H1 (cell line): ENCODE measurements around the gene IFT25. TPM values are rescaled to one million over a fixed set of nuclear protein-coding genes. Genes with fewer than 3 reads are reported as not detected.

ENCODE experiments used
- CTCF ChIA-PET: fragments of 300-600 bp; sonication (Branson Sonifier 250); formaldehyde crosslinking; loops from one replicate; lab custom pipeline; 2021; ENCODE audit not compliant: partially characterized antibody; lab: Charles Lee
- POLR2A ChIA-PET: fragments of 300-600 bp; sonication (Branson Sonifier 250); formaldehyde crosslinking; loops from one replicate; lab custom pipeline; 2021; ENCODE audit warnings: inconsistent platforms; ENCODE audit not compliant: partially characterized antibody; lab: Charles Lee
- DNase-seq, 2 experiments: peaks; one replicate each; pipeline versions ENCODE4 v3.0.0 to v3.0.0-alpha.2; 2010 to 2022; ENCODE audit warnings: low spot score in 2 of 2, low read depth in 1 of 2, mixed read lengths in 1 of 2
- FAIRE-seq: peaks from 2 replicates; lab custom pipeline; 2011; peaks lifted over from hg19 to GRCh38; lab: Jason Lieb, UNC
- H2AFZ ChIP-seq: 2 replicates; pipeline ENCODE4 v1.8.1; 2012; ENCODE audit warnings: low read length, inconsistent platforms
- H2AK5ac ChIP-seq: 2 replicates; pipeline ENCODE4 v1.6.1; 2013; ENCODE audit warnings: low read depth, low read length
- H2BK120ac ChIP-seq: replicated peaks from 2 replicates; pipeline ENCODE3; 2013; ENCODE audit warnings: low read depth, low read length, inconsistent platforms
- H2BK12ac ChIP-seq: 2 replicates; pipeline ENCODE4 v1.6.1; 2013; ENCODE audit warnings: low read depth, low read length
- H2BK15ac ChIP-seq: 2 replicates; pipeline ENCODE4 v1.6.1; 2013; ENCODE audit warnings: low read length
- H2BK20ac ChIP-seq: 2 replicates; pipeline ENCODE4 v1.6.1; 2013; ENCODE audit warnings: low read length
- H2BK5ac ChIP-seq: 2 replicates; pipeline ENCODE4 v1.6.1; 2013; ENCODE audit warnings: low read depth, low read length
- H3K14ac ChIP-seq: 2 replicates; pipeline ENCODE4 v1.6.1; 2013; ENCODE audit warnings: inconsistent platforms; ENCODE audit not compliant: insufficient read length
- H3K18ac ChIP-seq: 2 replicates; pipeline ENCODE4 v1.6.1; 2013; ENCODE audit warnings: low read length; ENCODE audit errors: extremely low read depth
- H3K23ac ChIP-seq: 2 replicates; pipeline ENCODE4 v1.6.1; 2013; ENCODE audit warnings: inconsistent platforms; ENCODE audit not compliant: insufficient read length
- H3K23me2 ChIP-seq: 2 replicates; pipeline ENCODE4 v1.6.1; 2013; ENCODE audit warnings: low read depth, low read length
- H3K27ac ChIP-seq: 2 replicates; pipeline ENCODE4 v1.6.1; 2011; ENCODE audit warnings: low read depth, low read length, inconsistent platforms
- H3K27me3 ChIP-seq, 4 experiments: replicated peaks in 1 of 4; 1 replicate in 1 of 4; 2 replicates in 3 of 4; pipeline versions ENCODE4 v1.6.1 to v1.8.1; 2011 to 2013; ENCODE audit warnings: low read length in 3 of 4, mild to moderate bottlenecking in 3 of 4, inconsistent platforms in 2 of 4, mixed read lengths in 2 of 4, moderate library complexity in 1 of 4; ENCODE audit not compliant: control insufficient read depth in 3 of 4, insufficient read depth in 3 of 4; ENCODE audit errors: extremely low read depth in 1 of 4
- H3K36me3 ChIP-seq, 4 experiments: 2 replicates each; pipeline versions ENCODE4 v1.6.1 to v1.8.1; 2011 to 2013; ENCODE audit warnings: mild to moderate bottlenecking in 4 of 4, low read length in 3 of 4, moderate library complexity in 2 of 4, control low read depth in 1 of 4, inconsistent platforms in 1 of 4; ENCODE audit not compliant: insufficient read depth in 4 of 4, control insufficient read depth in 2 of 4
- H3K4ac ChIP-seq: replicated peaks from 2 replicates; pipeline ENCODE3; 2013; ENCODE audit warnings: low read length, low read depth, mixed read lengths, inconsistent platforms; ENCODE audit not compliant: insufficient read length
- H3K4me1 ChIP-seq, 4 experiments: replicated peaks in 1 of 4; 1 replicate in 1 of 4; 2 replicates in 3 of 4; pipeline versions ENCODE4 v1.6.1 to v1.8.1; 2011 to 2013; ENCODE audit warnings: low read length in 3 of 4, inconsistent platforms in 2 of 4, mixed read lengths in 1 of 4; ENCODE audit not compliant: insufficient read depth in 4 of 4, control insufficient read depth in 3 of 4
- H3K4me2 ChIP-seq, 2 experiments: 2 replicates each; pipeline versions ENCODE4 v1.6.1 to v1.8.1; 2011 to 2013; ENCODE audit warnings: low read depth in 2 of 2, low read length in 2 of 2, control low read depth in 1 of 2, inconsistent platforms in 1 of 2, mild to moderate bottlenecking in 1 of 2; ENCODE audit not compliant: insufficient read depth in 1 of 2
- H3K4me3 ChIP-seq, 4 experiments: fragments of 200-600, 300-600 bp in 1 of 4; sonication (generic), shearing (Covaris generic), sonication (Bioruptor Twin) in 1 of 4; 2 replicates each; pipeline versions ENCODE4 v1.5.1 to v1.8.1; 2011 to 2016; ENCODE audit warnings: low read length in 4 of 4, low read depth in 3 of 4, control low read depth in 2 of 4, inconsistent platforms in 2 of 4, mild to moderate bottlenecking in 2 of 4, mixed read lengths in 1 of 4, moderate library complexity in 1 of 4; ENCODE audit not compliant: insufficient read depth in 2 of 4; ENCODE audit errors: extremely low read depth in 1 of 4
- H3K56ac ChIP-seq: replicated peaks from 2 replicates; pipeline ENCODE3; 2013; ENCODE audit warnings: low read depth, mild to moderate bottlenecking, mixed read lengths, low read length, inconsistent platforms; ENCODE audit not compliant: insufficient read length
- H3K79me1 ChIP-seq: 2 replicates; pipeline ENCODE4 v1.6.1; 2013; ENCODE audit warnings: low read depth, low read length, control low read depth
- H3K79me2 ChIP-seq, 2 experiments: 2 replicates each; pipeline versions ENCODE4 v1.6.1 to v1.8.1; 2012 to 2013; ENCODE audit warnings: low read length in 2 of 2, mild to moderate bottlenecking in 2 of 2, inconsistent platforms in 1 of 2; ENCODE audit not compliant: insufficient read depth in 2 of 2, control insufficient read depth in 1 of 2
- H3K9ac ChIP-seq, 4 experiments: replicated peaks in 1 of 4; 1 replicate in 1 of 4; 2 replicates in 3 of 4; pipeline versions ENCODE4 v1.6.1 to v1.8.1; 2011 to 2013; ENCODE audit warnings: low read depth in 3 of 4, low read length in 3 of 4, control low read depth in 2 of 4, mild to moderate bottlenecking in 2 of 4, moderate library complexity in 2 of 4, inconsistent platforms in 1 of 4; ENCODE audit errors: extremely low read depth in 1 of 4
- H3K9me3 ChIP-seq, 2 experiments: 2 replicates each; pipeline versions ENCODE4 v1.6.1 to v1.8.1; 2012 to 2013; ENCODE audit warnings: mild to moderate bottlenecking in 2 of 2, moderate library complexity in 2 of 2, control low read depth in 1 of 2, inconsistent platforms in 1 of 2, low read depth in 1 of 2, low read length in 1 of 2, mixed read lengths in 1 of 2; ENCODE audit not compliant: insufficient read depth in 2 of 2
- H4K20me1 ChIP-seq, 2 experiments: replicated peaks in 1 of 2; 2 replicates each; pipeline versions ENCODE3 to v1.8.1; 2011 to 2013; ENCODE audit warnings: inconsistent platforms in 2 of 2, low read length in 2 of 2, mild to moderate bottlenecking in 1 of 2; ENCODE audit not compliant: insufficient read depth in 2 of 2, control insufficient read depth in 1 of 2
- H4K5ac ChIP-seq: 2 replicates; pipeline ENCODE4 v1.6.1; 2013; ENCODE audit warnings: low read length, low read depth, mixed read lengths, inconsistent platforms; ENCODE audit not compliant: insufficient read length
- H4K8ac ChIP-seq: 2 replicates; pipeline ENCODE4 v1.8.0; 2013; ENCODE audit warnings: mild to moderate bottlenecking, moderate library complexity, low read length, inconsistent platforms; ENCODE audit not compliant: insufficient read depth; ENCODE audit errors: extremely low read depth
- H4K91ac ChIP-seq: replicated peaks from 2 replicates; pipeline ENCODE3; 2013; ENCODE audit warnings: low read length, mixed read lengths, inconsistent platforms; ENCODE audit not compliant: insufficient read length
- ATF2 ChIP-seq: IDR thresholded peaks from 2 replicates; pipeline ENCODE4 v1.6.1; 2012; ENCODE audit warnings: low read length, inconsistent platforms
- CBX8 ChIP-seq: fragments of 300-800, 300-1000 bp; sonication (generic); IDR thresholded peaks from 2 replicates; pipeline ENCODE4 v1.7.1; 2016; ENCODE audit warnings: low read depth, low read length, borderline replicate concordance
- EP300 ChIP-seq, 2 experiments: IDR thresholded peaks; 1 replicate in 1 of 2; 2 replicates in 1 of 2; pipeline ENCODE4 v1.6.1; 2011 to 2012; ENCODE audit warnings: low read depth in 2 of 2, low read length in 2 of 2, mild to moderate bottlenecking in 2 of 2, borderline replicate concordance in 1 of 2, inconsistent platforms in 1 of 2, moderate library complexity in 1 of 2
- FOSL1 ChIP-seq: IDR thresholded peaks from 2 replicates; pipeline ENCODE4 v1.6.1; 2011; ENCODE audit warnings: mild to moderate bottlenecking, low read depth, low read length, moderate library complexity; ENCODE audit not compliant: insufficient read depth
- GTF2F1 ChIP-seq: IDR thresholded peaks from 2 replicates; pipeline ENCODE4 v1.6.1; 2012; ENCODE audit warnings: low read depth, low read length, improper control_type of control experiment, borderline replicate concordance
- HDAC6 ChIP-seq: IDR thresholded peaks from one replicate; pipeline ENCODE4 v1.7.1; 2012; ENCODE audit warnings: low read depth, mild to moderate bottlenecking, inconsistent platforms, low read length, moderate library complexity
- RXRA ChIP-seq: IDR thresholded peaks from 2 replicates; pipeline ENCODE4 v1.6.1; 2011; ENCODE audit warnings: low read depth, mild to moderate bottlenecking, low read length, moderate library complexity; ENCODE audit not compliant: insufficient read depth
- SP1 ChIP-seq: IDR thresholded peaks from 2 replicates; pipeline ENCODE4 v1.6.1; 2011; ENCODE audit warnings: low read depth, low read length
- TAF7 ChIP-seq: optimal IDR thresholded peaks from 2 replicates; pipeline ENCODE3; 2011; ENCODE audit warnings: low read depth, mild to moderate bottlenecking, inconsistent platforms, low read length, moderate library complexity, borderline replicate concordance
- TCF12 ChIP-seq: IDR thresholded peaks from 2 replicates; pipeline ENCODE4 v1.6.1; 2011; ENCODE audit warnings: low read depth, mild to moderate bottlenecking, low read length
- YY1 ChIP-seq: IDR thresholded peaks from 2 replicates; pipeline ENCODE4 v1.6.1; 2011; ENCODE audit warnings: low read depth, mild to moderate bottlenecking, low read length
- ZNF274 ChIP-seq: IDR thresholded peaks from 2 replicates; pipeline ENCODE4 v1.7.0; 2012; ENCODE audit warnings: low read length, borderline replicate concordance; ENCODE audit errors: extremely low read depth
- WGBS, 2 experiments: shearing (Covaris generic) in 1 of 2; methylation state at CpG; one replicate each; pipeline versions ENCODE4 v1.1.6 to v1.1.7; 2013 to 2015; ENCODE audit warnings: low lambda C conversion rate in 2 of 2, mixed read lengths in 2 of 2, inconsistent platforms in 1 of 2, low coverage in 1 of 2, missing lambda C conversion rate in 1 of 2; ENCODE audit not compliant: insufficient replicate concordance in 2 of 2, insufficient coverage in 1 of 2, insufficient read length in 1 of 2; ENCODE audit errors: extremely low coverage in 1 of 2, missing lambda C conversion rate in 1 of 2; 5-methylcytosine and 5-hydroxymethylcytosine counted together
- polyA plus RNA-seq, 7 experiments: library from polyadenylated mRNA; depleted of rRNA in 3 of 7; stranded (reverse) in 5 of 7; unstranded in 2 of 7; fragments of >200 nt in 5 of 7; fragments of 200-250 nt in 2 of 7; gene quantifications; 1 replicate in 5 of 7; 2 replicates in 1 of 7; 4 replicates in 1 of 7; pipeline versions ENCODE4 v1.2.1 to v1.2.3, GENCODE V29; 2011 to 2013; ENCODE audit warnings: missing spikeins in 2 of 7, mixed read lengths in 2 of 7
- total RNA-seq: library from RNA; stranded (reverse); fragmentation: NEBNext Ultra II Directional; extraction: Animal tissue kit (Norgen Biotek cat#: 25700); gene quantifications from 2 replicates; pipeline ENCODE4 v1.2.1, GENCODE V29; 2021

IFT25 gene
- total and polyA plus RNA-seq, 2 of the 8 experiments (the other 6 are each of a cell fraction or from before 2014, with no cell fraction given): 15.0 to 36.3 TPM

- no peak overlapping the region for H2BK15ac ChIP-seq
- no peak overlapping the region for H2BK120ac ChIP-seq
- no peak overlapping the region for H4K5ac ChIP-seq
- no peak overlapping the region for H3K27ac ChIP-seq
- no peak overlapping the region for H2AK5ac ChIP-seq
- H2BK12ac ChIP-seq: no peak overlapping the region
- H4K91ac ChIP-seq: no peak overlapping the region
- H3K4me2 ChIP-seq: no peak overlapping the region
- no peaks in the 10 kb centered on the region for H3K79me1 ChIP-seq
- CTCF ChIA-PET: interaction anchor here (1.3 to 3.2 kb wide), 5 partner anchors 11 to 60 kb away, joined by 4 to 11 read pairs (median 8); no protein-coding TSS in a partner anchor
- no peaks in the 10 kb centered on the region for H3K9me3 ChIP-seq
- no peak overlapping the region for H3K14ac ChIP-seq
- no peak overlapping the region for H2BK20ac ChIP-seq
- no peak for DNase-seq
- WGBS, 2 experiments: 81% methylated on average over 2 of the region's 2 CpGs; no CpG with 5 or more reads in 1 of the 2 experiments
- no peak overlapping the region for H3K4ac ChIP-seq
- H4K8ac ChIP-seq: no peak overlapping the region
- no peak for FAIRE-seq
- H3K79me2 ChIP-seq: no peaks in the 10 kb centered on the region
- H3K56ac ChIP-seq: no peak overlapping the region
- H3K18ac ChIP-seq: no peak overlapping the region
- no peak overlapping the region for H2BK5ac ChIP-seq
- H2AFZ ChIP-seq: no peak overlapping the region
- no peaks in the 10 kb centered on the region for H3K36me3 ChIP-seq
- no peak overlapping the region for H3K4me3 ChIP-seq
- H3K27me3 ChIP-seq: no peaks in the 10 kb centered on the region
- H4K20me1 ChIP-seq: no peaks in the 10 kb centered on the region
- no peak overlapping the region for H3K23ac ChIP-seq
- no peak overlapping the region for H3K9ac ChIP-seq
- H3K23me2 ChIP-seq: no peaks in the 10 kb centered on the region
- POLR2A ChIA-PET: interaction anchor here (1.4 kb wide), 1 partner anchor 15 kb away, joined by 3 read pairs; no protein-coding TSS in a partner anchor
- H3K4me1 ChIP-seq: peaks cover 0 to 2% (median 0%) of the 10 kb centered on the region in 4 experiments; a peak in 1 of 7 replicates
- TF ChIP-seq TAF7 (no peak), TCF12 (no peak), ATF2 (no peak), YY1 (no peak), FOSL1 (no peak), EP300 (IDR thresholded peaks at IDR 0.05; ENCODE audit: borderline replicate concordance in 1 of 2, low read depth in 2 of 2, low read length in 2 of 2) (no peak), HDAC6 (no peak), ZNF274 (no peak), CBX8 (no peak), GTF2F1 (no peak), SP1 (no peak), RXRA (no peak)
Observed at GRCh38 chr1:53899206-53899628, 46.3 kb downstream of the IFT25 start.
